Measurements from ENCODE around the gene NACC2.

NACC2 gene

GRCh38 chr9:136022731-136023409 is 72.2 kb downstream of the NACC2 start:
- DNase-seq (ENCODE audit: low read depth), result no peak

GRCh38 chr9:136021872-136022681 is 73.0 kb downstream of the NACC2 start:
- DNase-seq (ENCODE audit: low read depth), result no peak

GRCh38 chr9:136021171-136021871 is 73.8 kb downstream of the NACC2 start:
- DNase-seq (ENCODE audit: low read depth), result no peak

- DNase-seq (ENCODE audit: low read depth), result no peak
These were observed 74.4 kb downstream of the NACC2 start for GRCh38 chr9:136020671-136021070.

- DNase-seq (ENCODE audit: low read depth), result no peak
These were observed 74.9 kb downstream of the NACC2 start for GRCh38 chr9:136020206-136020605.

- no peak for DNase-seq (ENCODE audit: low read depth)
These were observed 75.4 kb downstream of the NACC2 start for GRCh38 chr9:136019681-136020060.

- no peak for DNase-seq (ENCODE audit: low read depth)
These were observed 75.9 kb downstream of the NACC2 start for GRCh38 chr9:136019041-136019680.

- DNase-seq (ENCODE audit: low read depth), result no peak
These were observed 76.6 kb downstream of the NACC2 start for GRCh38 chr9:136018257-136019031.

GRCh38 chr9:136017289-136018190 is 77.5 kb downstream of the NACC2 start:
- DNase-seq (ENCODE audit: low read depth), result no peak

- no peak for DNase-seq (ENCODE audit: low read depth)
These were observed 78.4 kb downstream of the NACC2 start for GRCh38 chr9:136016572-136017288.

GRCh38 chr9:136015656-136016571 is 79.2 kb downstream of the NACC2 start:
- no peak for DNase-seq (ENCODE audit: low read depth)

- no peak for DNase-seq (ENCODE audit: low read depth)
These were observed 80.0 kb downstream of the NACC2 start for GRCh38 chr9:136014924-136015633.

GRCh38 chr9:136014147-136014923 is 80.8 kb downstream of the NACC2 start:
- no peak for DNase-seq (ENCODE audit: low read depth)

GRCh38 chr9:136013524-136014034 is 81.5 kb downstream of the NACC2 start:
- DNase-seq (ENCODE audit: low read depth), result no peak

- DNase-seq (ENCODE audit: low read depth), result no peak
These were observed 82.0 kb downstream of the NACC2 start for GRCh38 chr9:136013116-136013515.

GRCh38 chr9:136012651-136013050 is 82.4 kb downstream of the NACC2 start:
- DNase-seq (ENCODE audit: low read depth), result no peak
